Lower leg skin (tissue), 4 donors: ENCODE data around the gene INTS2. TPM values are rescaled to one million over a fixed set of nuclear protein-coding genes. Genes with fewer than 3 reads are reported as not detected.
"Not testable (repeated sequence)": the region's sequence is repeated elsewhere in the genome, so short reads cannot be mapped to it uniquely, and the experiment has no call there.

Source experiments
- DNase-seq, 2 donors: peaks; one replicate each; pipeline ENCODE4 v3.0.0-alpha.2; 2019; ENCODE audit warnings: low spot score in 2 of 2
- H3K4me3 ChIP-seq: fragments of 200-600 bp; sonication (generic); 2 replicates; pipeline ENCODE4 v1.5.1; 2017; ENCODE audit warnings: mild to moderate bottlenecking, low read depth; ENCODE audit not compliant: poor library complexity, severe bottlenecking
- CTCF ChIP-seq, 3 donors: fragments of 450-650 bp; IDR thresholded peaks; one replicate each; pipeline ENCODE4 v1.5.1; 2016; ENCODE audit warnings: antibody characterized with exemption in 3 of 3, mild to moderate bottlenecking in 3 of 3, moderate library complexity in 2 of 3
- POLR2A ChIP-seq, 2 donors: fragments of 450-650 bp; IDR thresholded peaks; one replicate each; pipeline ENCODE4 v1.6.1; 2016 to 2017; ENCODE audit warnings: antibody characterized with exemption in 2 of 2, mild to moderate bottlenecking in 1 of 2, moderate library complexity in 1 of 2
- WGBS, 2 donors: methylation state at CpG; one replicate each; pipeline ENCODE4 v1.1.5; 2018; 5-methylcytosine and 5-hydroxymethylcytosine counted together
- intact Hi-C: fragments of 100-400 bp; cut with DNase I; formaldehyde crosslinking; loops from one replicate; pipeline ENCODE4 v1.15.0; 2023; ENCODE audit warnings: low total_unique reads
- total RNA-seq, 4 donors: library from RNA; depleted of rRNA; stranded (reverse); fragments of >200 nt; gene quantifications; one replicate each; pipeline ENCODE4 v1.1.0, GENCODE V29; 2016

INTS2 gene
- total RNA-seq, 4 donors from 2014 or later, result 6.8 to 11.4 (median 9.2) TPM

DNA sequence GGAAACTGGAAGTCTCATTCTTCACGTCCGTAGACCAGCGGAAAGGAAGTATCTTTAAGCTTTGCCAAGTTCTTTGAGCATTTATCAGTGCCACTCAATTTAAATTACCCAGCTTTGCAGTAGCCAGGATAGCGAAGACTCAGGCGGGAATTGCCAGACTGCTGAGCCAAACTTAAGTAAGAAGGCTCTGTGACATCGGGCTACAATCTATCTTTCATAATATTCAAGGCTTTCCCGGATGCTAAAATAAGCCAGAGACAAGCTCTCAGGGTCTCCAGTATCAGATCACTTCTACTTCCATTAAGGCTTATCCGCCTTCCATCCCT, 64.0 kb downstream of the INTS2 start:
- peak overlapping the region; percentile 64 for H3K4me3 ChIP-seq
- DNase-seq, result no peak
- intact Hi-C loops, result no loop called here
- WGBS, 2 donors, result 2 to 3% methylated on average over 8 of the region's 8 CpGs
- no peak for TF ChIP-seq CTCF (IDR thresholded peaks at IDR 0.05)
- no peak for TF ChIP-seq POLR2A (IDR thresholded peaks at IDR 0.05)

GRCh38 chr17:61862975-61863800, 64.6 kb downstream of the INTS2 start, which contains the start of gene BRIP1:
Gene BRIP1, minus strand, starts transcription at chr17:61863528. Its CDS starts 1,989 bp downstream, at chr17:61861539.
- intact Hi-C loops, result no loop called here
- TF ChIP-seq POLR2A (IDR thresholded peaks at IDR 0.05) (no peak), CTCF (IDR thresholded peaks at IDR 0.05) (no peak)
- H3K4me3 ChIP-seq, result peak within 1 kb of the TSS; percentile 64
- peak; percentile 90 to 98 for DNase-seq
- 0 to 1% methylated on average over 43 of the region's 43 CpGs for WGBS, 2 donors

GRCh38 chr17:61862105-61862574, 65.6 kb downstream of the INTS2 start:
- intact Hi-C loops, result no loop called here
- WGBS, 2 donors, result 33 to 35% methylated on average over 1 of the region's 1 CpG
- DNase-seq, result no peak
- no peak for TF ChIP-seq POLR2A (IDR thresholded peaks at IDR 0.05)
- TF ChIP-seq CTCF (IDR thresholded peaks at IDR 0.05), result no peak
- H3K4me3 ChIP-seq, result no peak overlapping the region

GRCh38 chr17:61860397-61860796, 67.4 kb downstream of the INTS2 start:
- DNase-seq, H3K4me3 ChIP-seq, intact Hi-C loops: not testable (repeated sequence)
- WGBS, 2 donors, result 94 to 95% methylated on average over 10 of the region's 10 CpGs

- TF ChIP-seq POLR2A (IDR thresholded peaks at IDR 0.05) (no peak), CTCF (IDR thresholded peaks at IDR 0.05) (no peak)
- intact Hi-C loops, result no loop called here
- no peak overlapping the region for H3K4me3 ChIP-seq
- WGBS, 2 donors, result 97 to 98% methylated on average over 1 of the region's 1 CpG
- no peak for DNase-seq
Measured at GRCh38 chr17:61856035-61856434, 71.7 kb downstream of the INTS2 start.

- TF ChIP-seq POLR2A (IDR thresholded peaks at IDR 0.05) (no peak), CTCF (IDR thresholded peaks at IDR 0.05) (no peak)
Measured at GRCh38 chr17:61852857-61853256, 74.9 kb downstream of the INTS2 start.

More at GRCh38 chr17:61852857-61853256, 74.9 kb downstream of the INTS2 start:
- H3K4me3 ChIP-seq, result no peak overlapping the region
- DNase-seq, result no peak
- intact Hi-C loops, result no loop called here
- 96 to 97% methylated on average over 2 of the region's 2 CpGs for WGBS, 2 donors
